ENCODE results near the gene PTPRN2. TPM values are rescaled to one million over a fixed set of nuclear protein-coding genes. Genes with fewer than 3 reads are reported as not detected.

PTPRN2 gene
- total RNA-seq, 1 experiment from 2014 or later, result not detected

DNA sequence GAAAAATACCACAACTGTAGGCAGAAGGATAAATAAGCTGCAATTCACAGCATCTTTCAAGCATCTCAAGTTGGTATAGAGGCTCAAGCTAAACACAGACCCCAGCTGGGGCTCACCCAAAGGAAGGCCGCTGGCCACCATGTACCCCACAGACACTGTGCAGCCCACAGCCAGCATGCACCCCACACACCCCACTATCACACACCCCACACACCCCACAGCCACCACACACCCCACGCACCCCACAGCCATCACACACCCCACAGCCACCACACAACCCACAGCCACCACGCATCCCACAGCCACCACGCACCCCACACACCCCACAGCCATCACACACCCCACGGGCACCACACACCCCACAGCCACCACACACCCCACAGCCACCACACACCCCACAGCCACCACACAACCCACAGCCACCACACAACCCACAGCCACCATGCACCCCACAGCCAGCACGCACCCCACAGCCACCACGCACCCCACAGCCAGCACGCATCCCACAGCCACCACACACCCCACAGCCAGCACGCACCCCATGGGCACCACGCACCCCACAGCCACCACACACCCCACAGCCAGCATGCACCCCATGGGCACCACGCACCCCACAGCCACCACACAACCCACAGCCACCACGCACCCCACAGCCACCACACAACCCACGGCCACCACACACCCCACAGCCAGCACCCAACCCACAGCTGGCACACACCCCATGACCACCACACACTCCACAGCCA lies 1036.1 kb downstream of the PTPRN2 start:
- intact Hi-C loops (cut with micrococcal nuclease; ENCODE audit: unreplicated experiment), result no loop called here
- Histone ChIP-seq H2AFZ (no peak overlapping the region), H3K9me3 (ENCODE audit: insufficient read depth, low read depth) (peaks cover 3% of the 10 kb centered on the region), H3K36me3 (ENCODE audit: low read depth) (no peaks in the 10 kb centered on the region), H3K4me3 (no peak overlapping the region), H3K4me2 (no peak overlapping the region), H3K27ac (no peak overlapping the region), H3K9me2 (ENCODE audit: insufficient read depth) (no peaks in the 10 kb centered on the region), H3K4me1 (replicated peaks; ENCODE audit: insufficient read depth) (no peaks in the 10 kb centered on the region), H3K79me2 (ENCODE audit: low read depth) (no peaks in the 10 kb centered on the region), H3F3A (ENCODE audit: insufficient read depth, low read depth) (peaks cover 5% of the 10 kb centered on the region), H3K27me3 (ENCODE audit: insufficient read depth, low read depth) (peaks cover 84% of the 10 kb centered on the region), H4K20me1 (ENCODE audit: insufficient read depth) (peaks cover 7% of the 10 kb centered on the region; the same call in 1 of the 2 replicates)
- BruUV-seq (replicated peaks), result no TSS peak
- ChIA-PET CTCF (interaction anchor here (0.5 kb wide), 1 partner anchor 23 kb away, joined by 3 read pairs; no protein-coding TSS in a partner anchor), POLR2A (ENCODE audit: unreplicated experiment) (no interaction called here)
- TF ChIP-seq, protein P1, sequence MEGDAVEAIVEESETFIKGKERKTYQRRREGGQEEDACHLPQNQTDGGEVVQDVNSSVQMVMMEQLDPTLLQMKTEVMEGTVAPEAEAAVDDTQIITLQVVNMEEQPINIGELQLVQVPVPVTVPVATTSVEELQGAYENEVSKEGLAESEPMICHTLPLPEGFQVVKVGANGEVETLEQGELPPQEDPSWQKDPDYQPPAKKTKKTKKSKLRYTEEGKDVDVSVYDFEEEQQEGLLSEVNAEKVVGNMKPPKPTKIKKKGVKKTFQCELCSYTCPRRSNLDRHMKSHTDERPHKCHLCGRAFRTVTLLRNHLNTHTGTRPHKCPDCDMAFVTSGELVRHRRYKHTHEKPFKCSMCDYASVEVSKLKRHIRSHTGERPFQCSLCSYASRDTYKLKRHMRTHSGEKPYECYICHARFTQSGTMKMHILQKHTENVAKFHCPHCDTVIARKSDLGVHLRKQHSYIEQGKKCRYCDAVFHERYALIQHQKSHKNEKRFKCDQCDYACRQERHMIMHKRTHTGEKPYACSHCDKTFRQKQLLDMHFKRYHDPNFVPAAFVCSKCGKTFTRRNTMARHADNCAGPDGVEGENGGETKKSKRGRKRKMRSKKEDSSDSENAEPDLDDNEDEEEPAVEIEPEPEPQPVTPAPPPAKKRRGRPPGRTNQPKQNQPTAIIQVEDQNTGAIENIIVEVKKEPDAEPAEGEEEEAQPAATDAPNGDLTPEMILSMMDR (conservative IDR thresholded peaks at IDR 0.05), result no peak
- no peak for TF ChIP-seq EZH2 (IDR thresholded peaks at IDR 0.05; ENCODE audit: low read depth)
- DNase-seq, result no peak

DNA sequence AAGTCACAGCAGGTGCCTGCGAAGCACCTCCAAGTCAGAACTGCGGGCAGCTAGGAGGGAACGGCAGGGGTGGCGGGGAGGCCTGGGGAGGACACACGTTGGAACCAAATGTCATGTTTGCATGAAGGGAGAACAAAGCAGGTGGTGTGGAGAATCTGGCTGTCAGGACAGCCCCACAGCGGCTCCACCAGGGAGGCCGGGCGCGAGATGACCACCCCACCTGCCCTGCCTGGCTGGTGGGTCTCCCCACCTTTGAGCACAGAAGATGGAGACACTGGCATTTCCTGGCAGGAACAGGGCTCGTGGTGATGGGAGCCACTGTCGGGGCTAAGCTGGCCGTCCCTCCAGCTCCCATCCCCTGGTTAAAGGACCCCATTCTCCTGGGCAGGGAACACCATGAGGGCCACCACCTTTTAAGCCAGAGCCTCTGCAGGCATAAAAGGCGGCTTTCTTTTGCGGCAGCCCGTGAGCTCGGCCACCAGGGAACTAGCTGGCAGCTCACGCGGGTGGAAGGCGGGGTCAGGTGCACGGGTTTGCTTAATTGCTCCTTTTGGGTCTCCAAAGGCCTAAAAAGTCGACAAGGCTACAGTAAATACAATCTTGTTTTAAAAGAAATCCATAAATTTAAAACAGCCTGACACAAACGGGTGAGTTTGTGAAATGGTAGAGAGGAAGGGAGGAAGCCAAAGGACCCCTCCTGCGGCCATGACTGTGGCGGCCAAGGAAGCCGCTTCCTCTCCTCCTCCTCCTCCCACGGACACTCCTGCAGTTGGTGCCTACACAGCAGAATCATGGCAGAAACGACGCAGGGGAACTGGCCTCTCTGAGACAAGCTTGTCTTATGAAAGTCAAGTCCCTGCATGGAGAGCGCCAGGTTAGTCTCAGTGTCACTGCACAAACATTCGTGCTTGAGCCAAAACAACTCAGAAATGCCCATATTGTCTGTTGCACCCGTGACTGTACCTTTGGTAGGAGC lies 1037.0 kb downstream of the PTPRN2 start:
- H3K9me3 ChIP-seq (ENCODE audit: insufficient read depth, low read depth), result no peaks in the 10 kb centered on the region
- BruUV-seq (replicated peaks), result no TSS peak

More for the DNA sequence above, 1037.0 kb downstream of the PTPRN2 start:
- Histone ChIP-seq H4K20me1 (ENCODE audit: insufficient read depth) (peaks cover 4% of the 10 kb centered on the region; the same call in 1 of the 2 replicates), H3K4me1 (replicated peaks; ENCODE audit: insufficient read depth) (no peaks in the 10 kb centered on the region), H3K36me3 (ENCODE audit: low read depth) (no peaks in the 10 kb centered on the region), H3K79me2 (ENCODE audit: low read depth) (no peaks in the 10 kb centered on the region), H3K27ac (no peak overlapping the region), H3K4me3 (no peak overlapping the region), H3K9me2 (ENCODE audit: insufficient read depth) (no peaks in the 10 kb centered on the region), H3F3A (ENCODE audit: insufficient read depth, low read depth) (no peaks in the 10 kb centered on the region), H3K27me3 (ENCODE audit: insufficient read depth, low read depth) (peaks cover 89% of the 10 kb centered on the region), H3K4me2 (no peak overlapping the region), H2AFZ (no peak overlapping the region)
- ChIA-PET CTCF (no interaction called here), POLR2A (ENCODE audit: unreplicated experiment) (no interaction called here)
- no peak for DNase-seq
- TF ChIP-seq, protein P1 (conservative IDR thresholded peaks at IDR 0.05), result no peak
- TF ChIP-seq EZH2 (IDR thresholded peaks at IDR 0.05; ENCODE audit: low read depth), result no peak
- intact Hi-C loops (cut with micrococcal nuclease; ENCODE audit: unreplicated experiment), result no loop called here

Measured in PC-9 (cell line).